ENCODE results near the gene OGFRL1.

The OGFRL1 gene

GRCh38 chr6:71248878-71249544 is 39.6 kb upstream of the OGFRL1 start:
- H3K4me3 ChIP-seq (ENCODE audit: low read depth, low read length) = no peak overlapping the region
- DNase-seq (ENCODE audit: low read depth, low spot score) = no peak
- ChIA-PET POLR2A (interaction anchor here (0.6 to 1.0 kb wide), 2 partner anchors 39 to 136 kb away, joined by 3 to 4 read pairs; partner anchors contain the start of gene OGFRL1), CTCF (interaction anchor here (1.0 to 1.6 kb wide), 2 partner anchors 10 to 39 kb away, joined by 3 to 4 read pairs; partner anchors contain the start of gene OGFRL1)
- no peak for TF ChIP-seq CTCF (IDR thresholded peaks at IDR 0.05; ENCODE audit: insufficient read depth, low read length, missing control alignments)

- POLR2A ChIA-PET = interaction anchor here (0.6 kb wide), 1 partner anchor 134 kb away, joined by 3 read pairs; no protein-coding TSS in a partner anchor
- H3K4me3 ChIP-seq (ENCODE audit: low read depth, low read length) = no peak overlapping the region
- TF ChIP-seq CTCF (IDR thresholded peaks at IDR 0.05; ENCODE audit: insufficient read depth, low read length, missing control alignments) = no peak
These were observed 38.5 kb upstream of the OGFRL1 start for GRCh38 chr6:71250099-71250602.

GRCh38 chr6:71252410-71252809 is 36.2 kb upstream of the OGFRL1 start:
- DNase-seq (ENCODE audit: low read depth, low spot score) = no peak
- no peak for TF ChIP-seq CTCF (IDR thresholded peaks at IDR 0.05; ENCODE audit: insufficient read depth, low read length, missing control alignments)
- ChIA-PET POLR2A (no interaction called here), CTCF (no interaction called here)
- no peak overlapping the region for H3K4me3 ChIP-seq (ENCODE audit: low read depth, low read length)

More at GRCh38 chr6:71250099-71250602, 38.5 kb upstream of the OGFRL1 start:
- peak; percentile 37 for DNase-seq (ENCODE audit: low read depth, low spot score)
- CTCF ChIA-PET = interaction anchor here (0.9 kb wide), 1 partner anchor 26 kb away, joined by 3 read pairs; no protein-coding TSS in a partner anchor

GRCh38 chr6:71252960-71253359 is 35.7 kb upstream of the OGFRL1 start:
- ChIA-PET POLR2A (no interaction called here), CTCF (no interaction called here)
- H3K4me3 ChIP-seq (ENCODE audit: low read depth, low read length) = no peak overlapping the region
- DNase-seq (ENCODE audit: low read depth, low spot score) = no peak
- no peak for TF ChIP-seq CTCF (IDR thresholded peaks at IDR 0.05; ENCODE audit: insufficient read depth, low read length, missing control alignments)

GRCh38 chr6:71254323-71254722 is 34.3 kb upstream of the OGFRL1 start:
- ChIA-PET CTCF (interaction anchor here (0.9 kb wide), 1 partner anchor 63 kb away, joined by 3 read pairs; no protein-coding TSS in a partner anchor), POLR2A (no interaction called here)
- H3K4me3 ChIP-seq (ENCODE audit: low read depth, low read length) = no peak overlapping the region
- no peak for DNase-seq (ENCODE audit: low read depth, low spot score)
- TF ChIP-seq CTCF (IDR thresholded peaks at IDR 0.05; ENCODE audit: insufficient read depth, low read length, missing control alignments) = no peak

GRCh38 chr6:71258078-71258866 is 30.3 kb upstream of the OGFRL1 start:
- DNase-seq (ENCODE audit: low read depth, low spot score) = no peak
- POLR2A ChIA-PET = no interaction called here
- H3K4me3 ChIP-seq (ENCODE audit: low read depth, low read length) = no peak overlapping the region
- CTCF ChIA-PET = no interaction called here
- no peak for TF ChIP-seq CTCF (IDR thresholded peaks at IDR 0.05; ENCODE audit: insufficient read depth, low read length, missing control alignments)

Data from AG04449 (cell line).